SK-N-SH (cell line): ENCODE data around the gene BACE1-AS. TPM values are rescaled to one million over a fixed set of nuclear protein-coding genes. Genes with fewer than 3 reads are reported as not detected.

Source experiments
- CTCF ChIA-PET: fragments of 300-600, 350-600 bp; formaldehyde crosslinking; extraction: SDS; loops from one replicate; lab custom pipeline; 2021; lab: Yijun Ruan, JAX
- POLR2A ChIA-PET: fragments of 350-600 bp; sonication (Branson Sonifier 250); formaldehyde crosslinking; extraction: SDS; loops from one replicate; lab custom pipeline; 2020; ENCODE audit warnings: antibody characterized with exemption, inconsistent platforms; lab: Yijun Ruan, JAX
- DNase-seq: peaks from one replicate; pipeline ENCODE4 v3.0.0; 2012
- H2AFZ ChIP-seq: fragments of 200-600 bp; sonication (generic); 2 replicates; pipeline ENCODE4 v1.8.1; 2016; ENCODE audit warnings: antibody characterized with exemption, mild to moderate bottlenecking, low read depth
- H3F3A ChIP-seq: fragments of 200-600 bp; sonication (generic); replicated peaks from 2 replicates; pipeline ENCODE3; 2016; ENCODE audit warnings: antibody characterized with exemption, mild to moderate bottlenecking; ENCODE audit not compliant: insufficient read depth
- H3K27ac ChIP-seq, 2 experiments: fragments of 200-500 bp in 1 of 2; fragments of 200-600 bp in 1 of 2; sonication (Bioruptor generic) in 1 of 2; sonication (generic), shearing (Covaris generic) in 1 of 2; 2 replicates each; pipeline versions ENCODE4 v1.5.1 to v1.6.1; 2014 to 2016; ENCODE audit warnings: low read depth in 2 of 2, inconsistent platforms in 1 of 2, low read length in 1 of 2, mild to moderate bottlenecking in 1 of 2, mixed read lengths in 1 of 2
- H3K27me3 ChIP-seq: fragments of 200-600 bp; sonication (generic), shearing (Covaris generic); 2 replicates; pipeline ENCODE4 v1.6.1; 2016; ENCODE audit warnings: mixed run types; ENCODE audit not compliant: insufficient read depth
- H3K36me3 ChIP-seq, 2 experiments: fragments of 200-500 bp in 1 of 2; fragments of 200-600 bp in 1 of 2; sonication (Bioruptor generic) in 1 of 2; sonication (generic) in 1 of 2; replicated peaks in 1 of 2; 2 replicates each; pipeline versions ENCODE3 to v1.5.1; 2014 to 2016; ENCODE audit warnings: low read length in 1 of 2, mild to moderate bottlenecking in 1 of 2; ENCODE audit not compliant: insufficient read depth in 2 of 2, control insufficient read depth in 1 of 2
- H3K4me1 ChIP-seq, 2 experiments: fragments of 200-500 bp in 1 of 2; fragments of 200-600 bp in 1 of 2; sonication (Bioruptor generic) in 1 of 2; sonication (generic), shearing (Covaris generic) in 1 of 2; 2 replicates each; pipeline versions ENCODE4 v1.5.1 to v1.6.1; 2014 to 2016; ENCODE audit warnings: low read depth in 1 of 2, low read length in 1 of 2, mixed run types in 1 of 2; ENCODE audit not compliant: insufficient read depth in 2 of 2, control insufficient read depth in 1 of 2
- H3K4me2 ChIP-seq: fragments of 200-600 bp; sonication (generic), shearing (Covaris generic); 2 replicates; pipeline ENCODE4 v1.6.1; 2017; ENCODE audit warnings: mixed run types
- H3K4me3 ChIP-seq, 2 experiments: fragments of 200-500 bp in 1 of 2; fragments of 200-600 bp in 1 of 2; sonication (Bioruptor generic) in 1 of 2; sonication (generic), shearing (Covaris generic) in 1 of 2; 2 replicates each; pipeline versions ENCODE4 v1.5.1 to v1.8.1; 2014 to 2016; ENCODE audit warnings: low read depth in 2 of 2, inconsistent platforms in 1 of 2, low read length in 1 of 2, mild to moderate bottlenecking in 1 of 2, mixed read lengths in 1 of 2, moderate library complexity in 1 of 2
- H3K79me2 ChIP-seq: fragments of 200-600 bp; sonication (generic); 2 replicates; pipeline ENCODE4 v1.8.1; 2017; ENCODE audit warnings: mild to moderate bottlenecking; ENCODE audit not compliant: insufficient read depth
- H3K9ac ChIP-seq: fragments of 200-600 bp; sonication (generic); 2 replicates; pipeline ENCODE4 v1.6.1; 2017; ENCODE audit warnings: mixed run types
- H3K9me2 ChIP-seq: fragments of 200-600 bp; sonication (generic); 2 replicates; pipeline ENCODE4 v1.6.1; 2017; ENCODE audit warnings: mixed run types
- H3K9me3 ChIP-seq: fragments of 200-600 bp; sonication (generic); 2 replicates; pipeline ENCODE4 v1.6.1; 2017; ENCODE audit warnings: mixed run types, mild to moderate bottlenecking, moderate library complexity
- H4K20me1 ChIP-seq: fragments of 200-600 bp; sonication (generic); 2 replicates; pipeline ENCODE4 v1.6.1; 2017; ENCODE audit warnings: mild to moderate bottlenecking, mixed run types; ENCODE audit not compliant: insufficient read depth
- CHD2 ChIP-seq: fragments of 150-350 bp; IDR thresholded peaks from 2 replicates; pipeline ENCODE4 v1.6.1; 2018; ENCODE audit warnings: low read length; ENCODE audit not compliant: partially characterized antibody
- CTCF ChIP-seq: fragments of 200-600 bp; sonication (generic); IDR thresholded peaks from 2 replicates; pipeline ENCODE4 v1.6.1; 2017; ENCODE audit warnings: antibody characterized with exemption, mild to moderate bottlenecking, moderate library complexity
- ELF1 ChIP-seq: IDR thresholded peaks from 2 replicates; pipeline ENCODE4 v1.4.0; 2012
- EP300 ChIP-seq, 2 experiments: IDR thresholded peaks; 2 replicates each; pipeline versions ENCODE4 v1.4.0 to v1.6.1; 2012; ENCODE audit warnings: borderline replicate concordance in 1 of 2, low read depth in 1 of 2, low read length in 1 of 2
- EZH2phosphoT487 ChIP-seq: fragments of 200-600 bp; sonication (generic); IDR thresholded peaks from 2 replicates; pipeline ENCODE4 v1.6.1; 2017; ENCODE audit warnings: low read depth, mixed run types, mild to moderate bottlenecking, antibody characterized with exemption, moderate library complexity, borderline replicate concordance
- FOSL2 ChIP-seq: IDR thresholded peaks from 2 replicates; pipeline ENCODE4 v1.4.0; 2012; ENCODE audit warnings: low read depth, mild to moderate bottlenecking, moderate library complexity, borderline replicate concordance
- FOXJ3 ChIP-seq: sonication (generic); formaldehyde crosslinking; IDR thresholded peaks from 2 replicates; pipeline ENCODE4 v1.5.1; 2020; ENCODE audit warnings: mild to moderate bottlenecking, missing genetic modification reagents
- FOXM1 ChIP-seq: IDR thresholded peaks from 2 replicates; pipeline ENCODE4 v1.4.0; 2012; ENCODE audit warnings: low read depth, mild to moderate bottlenecking
- GATA2 ChIP-seq: sonication (generic); formaldehyde crosslinking; IDR thresholded peaks from 2 replicates; pipeline ENCODE4 v1.5.0; 2020; ENCODE audit warnings: mild to moderate bottlenecking, missing genetic modification reagents
- JUND ChIP-seq: IDR thresholded peaks from 2 replicates; pipeline ENCODE4 v1.4.0; 2012
- MEF2A ChIP-seq: IDR thresholded peaks from 2 replicates; pipeline ENCODE4 v1.4.0; 2012; ENCODE audit warnings: low read depth, borderline replicate concordance
- MXI1 ChIP-seq: IDR thresholded peaks from 2 replicates; pipeline ENCODE4 v1.6.1; 2012; ENCODE audit warnings: mild to moderate bottlenecking, low read depth, low read length, improper control_type of control experiment
- NFIC ChIP-seq: IDR thresholded peaks from 2 replicates; pipeline ENCODE4 v1.4.0; 2012; ENCODE audit warnings: borderline replicate concordance
- NRF1 ChIP-seq: IDR thresholded peaks from 2 replicates; pipeline ENCODE4 v1.6.1; 2012; ENCODE audit warnings: low read depth, mild to moderate bottlenecking, low read length
- RAD21 ChIP-seq: IDR thresholded peaks from 2 replicates; pipeline ENCODE4 v1.6.1; 2012; ENCODE audit warnings: mild to moderate bottlenecking, low read length
- SMC3 ChIP-seq: IDR thresholded peaks from 2 replicates; pipeline ENCODE4 v1.6.1; 2012; ENCODE audit warnings: low read depth, low read length, improper control_type of control experiment
- TCF12 ChIP-seq: IDR thresholded peaks from 2 replicates; pipeline ENCODE4 v1.4.0; 2012
- TEAD4 ChIP-seq: IDR thresholded peaks from 2 replicates; pipeline ENCODE4 v1.4.0; 2012; ENCODE audit warnings: mild to moderate bottlenecking, borderline replicate concordance; ENCODE audit not compliant: insufficient read depth
- USF2 ChIP-seq: fragments of 150-350 bp; IDR thresholded peaks from 2 replicates; pipeline ENCODE4 v1.6.1; 2017; ENCODE audit warnings: antibody characterized with exemption, low read length, low read depth, borderline replicate concordance
- YY1 ChIP-seq: IDR thresholded peaks from 2 replicates; pipeline ENCODE4 v1.4.0; 2012; ENCODE audit warnings: low read depth, mild to moderate bottlenecking
- WGBS: methylation state at CpG from one replicate; pipeline ENCODE4 v1.1.6; 2017; ENCODE audit warnings: low lambda C conversion rate; 5-methylcytosine and 5-hydroxymethylcytosine counted together
- polyA plus RNA-seq, 3 experiments: library from polyadenylated mRNA; depleted of rRNA; stranded (reverse); fragments of >200 nt; gene quantifications; 2 replicates each; pipeline ENCODE4 v1.2.3, GENCODE V29; 2012

Gene BACE1-AS
- polyA plus RNA-seq, 1 of the 3 experiments (the other 2 are of a cell fraction): 5.7 TPM

- no peaks in the 10 kb centered on the region for H3K9me2 ChIP-seq
- WGBS: 93% methylated on average over 3 of the region's 3 CpGs
- ChIA-PET POLR2A (interaction anchor here (0.7 kb wide), 1 partner anchor 1584 kb away, joined by 4 read pairs; no protein-coding TSS in a partner anchor), CTCF (no interaction called here)
- no peaks in the 10 kb centered on the region; the same call in none of the 2 replicates for H3K79me2 ChIP-seq
- H3K4me2 ChIP-seq: no peak overlapping the region
- no peak overlapping the region for H3K9ac ChIP-seq
- peaks cover 0 to 23% of the 10 kb centered on the region in 2 experiments; a peak in 2 of 4 replicates for H3K4me1 ChIP-seq
- H2AFZ ChIP-seq: no peak overlapping the region
- H3F3A ChIP-seq: peaks cover 31% of the 10 kb centered on the region
- H3K9me3 ChIP-seq: no peaks in the 10 kb centered on the region
- no peak overlapping the region for H3K27ac ChIP-seq
- no peaks in the 10 kb centered on the region; the same call in 1 of the 2 replicates for H4K20me1 ChIP-seq
- TF ChIP-seq FOXJ3 (CRISPR knock-in tag): no peak
- no peak for TF ChIP-seq NRF1
- TF ChIP-seq USF2: no peak
- no peak for TF ChIP-seq TEAD4
- no peak for TF ChIP-seq NFIC
- no peak for TF ChIP-seq SMC3
- TF ChIP-seq RAD21: no peak
- TF ChIP-seq TCF12: no peak
- TF ChIP-seq MXI1: no peak
- no peak for TF ChIP-seq FOSL2
- no peak for TF ChIP-seq GATA2 (CRISPR knock-in tag)
- TF ChIP-seq ELF1: no peak
- TF ChIP-seq EZH2phosphoT487: no peak
- no peak for TF ChIP-seq FOXM1
- TF ChIP-seq CHD2: no peak
- TF ChIP-seq MEF2A: no peak
- no peak for TF ChIP-seq JUND
- H3K4me3 ChIP-seq: no peak overlapping the region
- DNase-seq: no peak
- H3K27me3 ChIP-seq: no peaks in the 10 kb centered on the region
- H3K36me3 ChIP-seq: peaks cover 46 to 49% of the 10 kb centered on the region in 2 experiments
These were observed 8.2 kb upstream of the BACE1-AS start for GRCh38 chr11:117282956-117283355.

GRCh38 chr11:117284053-117284452, 7.1 kb upstream of the BACE1-AS start:
- H3K36me3 ChIP-seq: peaks cover 53 to 60% of the 10 kb centered on the region in 2 experiments
- 84% methylated on average over 2 of the region's 2 CpGs for WGBS
- H3K79me2 ChIP-seq: no peaks in the 10 kb centered on the region; the same call in none of the 2 replicates
- H3K4me1 ChIP-seq: peaks cover 0 to 23% of the 10 kb centered on the region in 2 experiments; a peak in 2 of 4 replicates
- ChIA-PET CTCF (no interaction called here), POLR2A (interaction anchor here (0.6 kb wide), 1 partner anchor 43 kb away, joined by 3 read pairs; the partner anchor contains the start of gene CEP164)
- no peak overlapping the region for H3K4me2 ChIP-seq
- no peak for DNase-seq
- no peak overlapping the region for H2AFZ ChIP-seq
- H3K9me3 ChIP-seq: no peaks in the 10 kb centered on the region
- no peaks in the 10 kb centered on the region for H3K27me3 ChIP-seq
- no peak overlapping the region for H3K27ac ChIP-seq
- no peak overlapping the region for H3K4me3 ChIP-seq
- no peak for TF ChIP-seq ELF1
- no peak for TF ChIP-seq CTCF
- TF ChIP-seq EP300 (IDR thresholded peaks at IDR 0.05; ENCODE audit: borderline replicate concordance in 1 of 2, low read depth in 1 of 2, low read length in 1 of 2): no peak
- no peak for TF ChIP-seq YY1
- H3F3A ChIP-seq: peaks cover 31% of the 10 kb centered on the region
- no peaks in the 10 kb centered on the region; the same call in 1 of the 2 replicates for H4K20me1 ChIP-seq
- H3K9ac ChIP-seq: no peak overlapping the region
- no peaks in the 10 kb centered on the region for H3K9me2 ChIP-seq
